HEK293 (cell line): ENCODE measurements around the gene STX2.

ENCODE experiments used
- CTCF ChIA-PET: fragments of 350-600 bp; formaldehyde crosslinking; extraction: SDS; loops from one replicate; lab custom pipeline; 2021; ENCODE audit warnings: antibody characterized with exemption; lab: Yijun Ruan, JAX
- POLR2A ChIA-PET: fragments of 300-600 bp; formaldehyde crosslinking; extraction: SDS; loops from one replicate; lab custom pipeline; 2020; ENCODE audit warnings: antibody characterized with exemption, inconsistent platforms; lab: Yijun Ruan, JAX
- H3K27ac ChIP-seq: fragments of 200-500 bp; sonication (Bioruptor generic); 2 replicates; pipeline ENCODE4 v1.5.1; 2014; ENCODE audit warnings: low read depth, low read length, control low read depth, inconsistent platforms; ENCODE audit errors: extremely low read depth
- H3K36me3 ChIP-seq, 2 experiments: fragments of 200-500 bp in 1 of 2; sonication (Bioruptor generic) in 1 of 2; 1 replicate in 1 of 2; 2 replicates in 1 of 2; pipeline ENCODE4 v1.5.1; 2014 to 2017; ENCODE audit warnings: inconsistent platforms in 2 of 2, low read length in 2 of 2; ENCODE audit not compliant: control insufficient read depth in 2 of 2, insufficient read depth in 1 of 2
- H3K4me1 ChIP-seq: fragments of 200-500 bp; sonication (Bioruptor generic); 2 replicates; pipeline ENCODE4 v1.5.1; 2014; ENCODE audit warnings: mild to moderate bottlenecking, low read length, inconsistent platforms; ENCODE audit not compliant: control insufficient read depth, insufficient read depth
- H3K4me3 ChIP-seq: 2 replicates; pipeline ENCODE4 v1.5.1; 2011; ENCODE audit warnings: low read depth, mild to moderate bottlenecking, control low read depth, low read length, moderate library complexity
- H3K9me3 ChIP-seq: fragments of 200-500 bp; sonication (Bioruptor generic); 2 replicates; pipeline ENCODE4 v1.5.1; 2014; ENCODE audit warnings: low read depth, low read length, inconsistent platforms; ENCODE audit not compliant: control insufficient read depth, insufficient read depth
- GLIS1 ChIP-seq: fragments of 450-650 bp; formaldehyde crosslinking; IDR thresholded peaks from 2 replicates; pipeline ENCODE4 v1.5.1; 2016; ENCODE audit warnings: missing biosample characterization, missing genetic modification characterization
- GLIS2 ChIP-seq: fragments of 450-650 bp; formaldehyde crosslinking; IDR thresholded peaks from 2 replicates; pipeline ENCODE4 v1.5.1; 2016; ENCODE audit warnings: missing biosample characterization, missing genetic modification characterization
- KLF1 ChIP-seq: fragments of 450-650 bp; formaldehyde crosslinking; IDR thresholded peaks from 2 replicates; pipeline ENCODE4 v1.5.1; 2016; ENCODE audit warnings: missing biosample characterization, missing genetic modification characterization
- KLF8 ChIP-seq: fragments of 450-650 bp; formaldehyde crosslinking; IDR thresholded peaks from 2 replicates; pipeline ENCODE4 v1.5.1; 2016; ENCODE audit warnings: missing biosample characterization, missing genetic modification characterization
- SCRT2 ChIP-seq: fragments of 450-650 bp; formaldehyde crosslinking; IDR thresholded peaks from 2 replicates; pipeline ENCODE4 v1.5.1; 2016; ENCODE audit warnings: missing biosample characterization, missing genetic modification characterization
- SP2 ChIP-seq: fragments of 450-650 bp; formaldehyde crosslinking; IDR thresholded peaks from 2 replicates; pipeline ENCODE4 v1.5.1; 2016; ENCODE audit warnings: missing biosample characterization, missing genetic modification characterization
- SP3 ChIP-seq: fragments of 450-650 bp; formaldehyde crosslinking; IDR thresholded peaks from 2 replicates; pipeline ENCODE4 v1.5.1; 2016; ENCODE audit warnings: missing biosample characterization, missing genetic modification characterization
- TRIM28 ChIP-seq: IDR thresholded peaks from 2 replicates; pipeline ENCODE4 v1.6.1; 2011; ENCODE audit warnings: low read length, control low read depth, borderline replicate concordance
- ZBTB20 ChIP-seq: fragments of 450-650 bp; formaldehyde crosslinking; IDR thresholded peaks from 2 replicates; pipeline ENCODE4 v1.5.1; 2016; ENCODE audit warnings: missing biosample characterization, missing genetic modification characterization
- ZBTB8A ChIP-seq: fragments of 450-650 bp; formaldehyde crosslinking; IDR thresholded peaks from 2 replicates; pipeline ENCODE4 v1.5.1; 2016; ENCODE audit warnings: missing biosample characterization, missing genetic modification characterization
- ZFHX2 ChIP-seq: fragments of 450-650 bp; formaldehyde crosslinking; conservative IDR thresholded peaks from 2 replicates; pipeline ENCODE4 v1.5.1; 2016; ENCODE audit warnings: missing biosample characterization, missing genetic modification characterization
- ZIC2 ChIP-seq: fragments of 450-650 bp; formaldehyde crosslinking; IDR thresholded peaks from 2 replicates; pipeline ENCODE4 v1.5.1; 2016; ENCODE audit warnings: missing biosample characterization, missing genetic modification characterization
- ZNF174 ChIP-seq: fragments of 450-650 bp; formaldehyde crosslinking; IDR thresholded peaks from 2 replicates; pipeline ENCODE4 v1.5.0; 2017; ENCODE audit warnings: missing biosample characterization, mild to moderate bottlenecking, missing genetic modification characterization
- ZNF24 ChIP-seq: fragments of 450-650 bp; formaldehyde crosslinking; IDR thresholded peaks from 2 replicates; pipeline ENCODE4 v1.5.1; 2016; ENCODE audit warnings: missing biosample characterization, missing genetic modification characterization
- ZNF335 ChIP-seq: fragments of 450-650 bp; formaldehyde crosslinking; conservative IDR thresholded peaks from 2 replicates; pipeline ENCODE4 v1.5.1; 2016; ENCODE audit warnings: missing biosample characterization, missing genetic modification characterization
- ZNF423 ChIP-seq: fragments of 450-650 bp; formaldehyde crosslinking; IDR thresholded peaks from 2 replicates; pipeline ENCODE4 v1.5.1; 2016; ENCODE audit warnings: missing biosample characterization, missing genetic modification characterization
- ZNF600 ChIP-seq: fragments of 450-650 bp; formaldehyde crosslinking; IDR thresholded peaks from 2 replicates; pipeline ENCODE4 v1.5.1; 2016; ENCODE audit warnings: missing biosample characterization, missing genetic modification characterization
- ZNF623 ChIP-seq: fragments of 450-650 bp; formaldehyde crosslinking; IDR thresholded peaks from 2 replicates; pipeline ENCODE4 v1.5.1; 2016; ENCODE audit warnings: missing biosample characterization, missing genetic modification characterization
- ZNF660 ChIP-seq: fragments of 450-650 bp; IDR thresholded peaks from 2 replicates; pipeline ENCODE4 v1.5.1; 2018; ENCODE audit warnings: missing biosample characterization, mild to moderate bottlenecking, missing genetic modification characterization
- ZNF785 ChIP-seq: fragments of 450-650 bp; formaldehyde crosslinking; IDR thresholded peaks from 2 replicates; pipeline ENCODE4 v1.5.1; 2016; ENCODE audit warnings: missing biosample characterization, missing genetic modification characterization
- ZXDB ChIP-seq: fragments of 450-650 bp; formaldehyde crosslinking; IDR thresholded peaks from 2 replicates; pipeline ENCODE4 v1.5.1; 2016; ENCODE audit warnings: missing biosample characterization, missing genetic modification characterization
- TF ChIP-seq, protein P1 (sequence below): fragments of 450-650 bp; formaldehyde crosslinking; IDR thresholded peaks from 2 replicates; pipeline ENCODE4 v1.5.1; 2017; ENCODE audit warnings: missing biosample characterization, missing genetic modification characterization
- TF ChIP-seq, protein P2 (sequence below): fragments of 450-650 bp; formaldehyde crosslinking; IDR thresholded peaks from 2 replicates; pipeline ENCODE4 v1.5.1; 2016; ENCODE audit warnings: missing biosample characterization, missing genetic modification characterization
- TF ChIP-seq, protein P3 (sequence below): fragments of 450-650 bp; formaldehyde crosslinking; IDR thresholded peaks from 2 replicates; pipeline ENCODE4 v1.5.1; 2017; ENCODE audit warnings: missing biosample characterization, missing genetic modification characterization
- TF ChIP-seq, protein P4 (sequence below): fragments of 450-650 bp; formaldehyde crosslinking; optimal IDR thresholded peaks from 2 replicates; pipeline ENCODE3; 2016; ENCODE audit warnings: missing biosample characterization, mild to moderate bottlenecking, missing genetic modification characterization
- TF ChIP-seq, protein P5 (sequence below): fragments of 450-650 bp; formaldehyde crosslinking; conservative IDR thresholded peaks from 2 replicates; pipeline ENCODE4 v1.5.1; 2016; ENCODE audit warnings: low read depth, missing biosample characterization, missing genetic modification characterization

STX2 gene

DNA sequence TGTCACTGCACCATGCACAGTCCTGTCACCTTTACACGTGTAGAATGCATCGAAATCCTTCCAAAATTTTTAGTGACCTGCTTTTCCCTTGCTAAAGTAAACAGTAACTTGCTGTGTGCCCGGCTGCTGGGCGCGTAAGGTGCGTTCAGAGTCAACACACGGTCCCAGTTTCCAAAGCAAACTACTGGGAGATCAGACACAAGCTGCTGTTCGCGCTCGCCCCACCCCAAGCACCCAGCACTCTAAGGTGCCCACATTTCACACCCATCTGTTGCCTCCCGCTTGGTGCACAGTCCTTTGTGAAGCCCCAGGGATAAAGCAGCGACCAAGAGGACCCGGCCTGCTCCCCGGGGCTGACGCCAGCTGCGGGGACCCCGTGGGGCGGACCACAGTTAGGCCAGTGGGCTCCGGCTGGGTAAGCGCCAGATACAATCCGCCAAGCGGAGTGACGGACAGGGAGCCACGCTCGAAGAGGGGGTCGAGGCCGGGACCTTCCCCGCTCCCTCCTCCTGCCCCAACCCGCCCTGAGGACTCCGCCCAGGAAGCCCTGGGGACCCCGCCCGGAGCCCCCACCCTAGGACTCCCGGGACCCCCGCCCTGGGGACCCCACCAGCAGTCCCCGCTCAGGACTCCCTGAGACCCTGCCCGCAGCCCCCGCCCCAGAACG, 633 bp downstream of the STX2 start:
- CTCF ChIA-PET: interaction anchor here (0.7 to 4.4 kb wide), 2 partner anchors 12 to 19 kb away, joined by 3 to 30 read pairs; no protein-coding TSS in a partner anchor
- peak overlapping the region; percentile 54 for H3K4me3 ChIP-seq
- TF ChIP-seq, protein P1, sequence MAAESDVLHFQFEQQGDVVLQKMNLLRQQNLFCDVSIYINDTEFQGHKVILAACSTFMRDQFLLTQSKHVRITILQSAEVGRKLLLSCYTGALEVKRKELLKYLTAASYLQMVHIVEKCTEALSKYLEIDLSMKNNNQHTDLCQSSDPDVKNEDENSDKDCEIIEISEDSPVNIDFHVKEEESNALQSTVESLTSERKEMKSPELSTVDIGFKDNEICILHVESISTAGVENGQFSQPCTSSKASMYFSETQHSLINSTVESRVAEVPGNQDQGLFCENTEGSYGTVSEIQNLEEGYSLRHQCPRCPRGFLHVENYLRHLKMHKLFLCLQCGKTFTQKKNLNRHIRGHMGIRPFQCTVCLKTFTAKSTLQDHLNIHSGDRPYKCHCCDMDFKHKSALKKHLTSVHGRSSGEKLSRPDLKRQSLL (tag by site-specific recombination): no peak
- TF ChIP-seq ZNF623 (no peak), ZBTB8A (tag by site-specific recombination) (peak; percentile 80), ZBTB20 (tag by site-specific recombination) (peak; percentile 43; the same call in 1 of the 2 replicates), GLIS2 (tag by site-specific recombination) (peak; percentile 85), KLF1 (tag by site-specific recombination) (peak; percentile 81), ZNF335 (tag by site-specific recombination) (peak; percentile 88), ZIC2 (tag by site-specific recombination) (peak; percentile 76), ZNF24 (tag by site-specific recombination) (no peak), ZNF423 (tag by site-specific recombination) (peak; percentile 71), ZFHX2 (tag by site-specific recombination) (no peak), SP2 (tag by site-specific recombination) (peak; percentile 57), ZNF660 (tag by site-specific recombination) (no peak), KLF8 (tag by site-specific recombination) (peak; percentile 54; the same call in 1 of the 2 replicates), SCRT2 (tag by site-specific recombination) (peak; percentile 82), GLIS1 (tag by site-specific recombination) (peak; percentile 70; the same call in 1 of the 2 replicates), ZNF174 (tag by site-specific recombination) (no peak), ZNF600 (tag by site-specific recombination) (0 out of 2 replicates have a peak, but pooled peaks have one; percentile 15), TRIM28 (no peak), ZNF785 (tag by site-specific recombination) (no peak), SP3 (peak; percentile 41), ZXDB (tag by site-specific recombination) (0 out of 2 replicates have a peak, but pooled peaks have one; percentile 35)
- TF ChIP-seq, protein P2, sequence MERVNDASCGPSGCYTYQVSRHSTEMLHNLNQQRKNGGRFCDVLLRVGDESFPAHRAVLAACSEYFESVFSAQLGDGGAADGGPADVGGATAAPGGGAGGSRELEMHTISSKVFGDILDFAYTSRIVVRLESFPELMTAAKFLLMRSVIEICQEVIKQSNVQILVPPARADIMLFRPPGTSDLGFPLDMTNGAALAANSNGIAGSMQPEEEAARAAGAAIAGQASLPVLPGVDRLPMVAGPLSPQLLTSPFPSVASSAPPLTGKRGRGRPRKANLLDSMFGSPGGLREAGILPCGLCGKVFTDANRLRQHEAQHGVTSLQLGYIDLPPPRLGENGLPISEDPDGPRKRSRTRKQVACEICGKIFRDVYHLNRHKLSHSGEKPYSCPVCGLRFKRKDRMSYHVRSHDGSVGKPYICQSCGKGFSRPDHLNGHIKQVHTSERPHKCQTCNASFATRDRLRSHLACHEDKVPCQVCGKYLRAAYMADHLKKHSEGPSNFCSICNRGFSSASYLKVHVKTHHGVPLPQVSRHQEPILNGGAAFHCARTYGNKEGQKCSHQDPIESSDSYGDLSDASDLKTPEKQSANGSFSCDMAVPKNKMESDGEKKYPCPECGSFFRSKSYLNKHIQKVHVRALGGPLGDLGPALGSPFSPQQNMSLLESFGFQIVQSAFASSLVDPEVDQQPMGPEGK (tag by site-specific recombination): peak; percentile 42; the same call in 1 of the 2 replicates
- TF ChIP-seq, protein P3, sequence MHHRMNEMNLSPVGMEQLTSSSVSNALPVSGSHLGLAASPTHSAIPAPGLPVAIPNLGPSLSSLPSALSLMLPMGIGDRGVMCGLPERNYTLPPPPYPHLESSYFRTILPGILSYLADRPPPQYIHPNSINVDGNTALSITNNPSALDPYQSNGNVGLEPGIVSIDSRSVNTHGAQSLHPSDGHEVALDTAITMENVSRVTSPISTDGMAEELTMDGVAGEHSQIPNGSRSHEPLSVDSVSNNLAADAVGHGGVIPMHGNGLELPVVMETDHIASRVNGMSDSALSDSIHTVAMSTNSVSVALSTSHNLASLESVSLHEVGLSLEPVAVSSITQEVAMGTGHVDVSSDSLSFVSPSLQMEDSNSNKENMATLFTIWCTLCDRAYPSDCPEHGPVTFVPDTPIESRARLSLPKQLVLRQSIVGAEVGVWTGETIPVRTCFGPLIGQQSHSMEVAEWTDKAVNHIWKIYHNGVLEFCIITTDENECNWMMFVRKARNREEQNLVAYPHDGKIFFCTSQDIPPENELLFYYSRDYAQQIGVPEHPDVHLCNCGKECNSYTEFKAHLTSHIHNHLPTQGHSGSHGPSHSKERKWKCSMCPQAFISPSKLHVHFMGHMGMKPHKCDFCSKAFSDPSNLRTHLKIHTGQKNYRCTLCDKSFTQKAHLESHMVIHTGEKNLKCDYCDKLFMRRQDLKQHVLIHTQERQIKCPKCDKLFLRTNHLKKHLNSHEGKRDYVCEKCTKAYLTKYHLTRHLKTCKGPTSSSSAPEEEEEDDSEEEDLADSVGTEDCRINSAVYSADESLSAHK: no peak
- TF ChIP-seq, protein P4, sequence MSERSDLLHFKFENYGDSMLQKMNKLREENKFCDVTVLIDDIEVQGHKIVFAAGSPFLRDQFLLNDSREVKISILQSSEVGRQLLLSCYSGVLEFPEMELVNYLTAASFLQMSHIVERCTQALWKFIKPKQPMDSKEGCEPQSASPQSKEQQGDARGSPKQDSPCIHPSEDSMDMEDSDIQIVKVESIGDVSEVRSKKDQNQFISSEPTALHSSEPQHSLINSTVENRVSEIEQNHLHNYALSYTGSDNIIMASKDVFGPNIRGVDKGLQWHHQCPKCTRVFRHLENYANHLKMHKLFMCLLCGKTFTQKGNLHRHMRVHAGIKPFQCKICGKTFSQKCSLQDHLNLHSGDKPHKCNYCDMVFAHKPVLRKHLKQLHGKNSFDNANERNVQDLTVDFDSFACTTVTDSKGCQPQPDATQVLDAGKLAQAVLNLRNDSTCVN (tag by site-specific recombination): peak; percentile 51
- TF ChIP-seq, protein P5, sequence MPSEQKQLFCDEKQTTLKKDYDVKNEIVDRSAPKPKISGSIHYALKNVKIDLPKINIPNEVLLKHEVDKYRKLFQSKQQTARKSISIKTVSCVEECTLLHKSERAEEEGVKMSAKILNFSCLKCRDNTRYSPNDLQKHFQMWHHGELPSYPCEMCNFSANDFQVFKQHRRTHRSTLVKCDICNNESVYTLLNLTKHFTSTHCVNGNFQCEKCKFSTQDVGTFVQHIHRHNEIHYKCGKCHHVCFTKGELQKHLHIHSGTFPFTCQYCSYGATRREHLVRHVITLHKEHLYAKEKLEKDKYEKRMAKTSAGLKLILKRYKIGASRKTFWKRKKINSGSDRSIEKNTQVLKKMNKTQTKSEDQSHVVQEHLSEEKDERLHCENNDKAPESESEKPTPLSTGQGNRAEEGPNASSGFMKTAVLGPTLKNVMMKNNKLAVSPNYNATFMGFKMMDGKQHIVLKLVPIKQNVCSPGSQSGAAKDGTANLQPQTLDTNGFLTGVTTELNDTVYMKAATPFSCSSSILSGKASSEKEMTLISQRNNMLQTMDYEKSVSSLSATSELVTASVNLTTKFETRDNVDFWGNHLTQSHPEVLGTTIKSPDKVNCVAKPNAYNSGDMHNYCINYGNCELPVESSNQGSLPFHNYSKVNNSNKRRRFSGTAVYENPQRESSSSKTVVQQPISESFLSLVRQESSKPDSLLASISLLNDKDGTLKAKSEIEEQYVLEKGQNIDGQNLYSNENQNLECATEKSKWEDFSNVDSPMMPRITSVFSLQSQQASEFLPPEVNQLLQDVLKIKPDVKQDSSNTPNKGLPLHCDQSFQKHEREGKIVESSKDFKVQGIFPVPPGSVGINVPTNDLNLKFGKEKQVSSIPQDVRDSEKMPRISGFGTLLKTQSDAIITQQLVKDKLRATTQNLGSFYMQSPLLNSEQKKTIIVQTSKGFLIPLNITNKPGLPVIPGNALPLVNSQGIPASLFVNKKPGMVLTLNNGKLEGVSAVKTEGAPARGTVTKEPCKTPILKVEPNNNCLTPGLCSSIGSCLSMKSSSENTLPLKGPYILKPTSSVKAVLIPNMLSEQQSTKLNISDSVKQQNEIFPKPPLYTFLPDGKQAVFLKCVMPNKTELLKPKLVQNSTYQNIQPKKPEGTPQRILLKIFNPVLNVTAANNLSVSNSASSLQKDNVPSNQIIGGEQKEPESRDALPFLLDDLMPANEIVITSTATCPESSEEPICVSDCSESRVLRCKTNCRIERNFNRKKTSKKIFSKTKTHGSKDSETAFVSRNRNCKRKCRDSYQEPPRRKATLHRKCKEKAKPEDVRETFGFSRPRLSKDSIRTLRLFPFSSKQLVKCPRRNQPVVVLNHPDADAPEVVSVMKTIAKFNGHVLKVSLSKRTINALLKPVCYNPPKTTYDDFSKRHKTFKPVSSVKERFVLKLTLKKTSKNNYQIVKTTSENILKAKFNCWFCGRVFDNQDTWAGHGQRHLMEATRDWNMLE (tag by site-specific recombination): no peak

More for the DNA sequence above, 633 bp downstream of the STX2 start:
- POLR2A ChIA-PET: no interaction called here
- Histone ChIP-seq H3K27ac (no peak overlapping the region), H3K9me3 (no peaks in the 10 kb centered on the region), H3K36me3 (no peaks in the 10 kb centered on the region; a peak in 1 of 3 replicates), H3K4me1 (peaks cover 4% of the 10 kb centered on the region)
